GM15510 (cell line): ENCODE data around the gene SLC9A8.

Experiments
- POLR2A ChIP-seq: IDR thresholded peaks from 3 replicates; pipeline ENCODE4 v1.6.1; 2011; ENCODE audit warnings: borderline replicate concordance; ENCODE audit not compliant: insufficient read length; ENCODE audit errors: extremely low read depth

SLC9A8 gene

GRCh38 chr20:49870261-49870660 is 57.6 kb downstream of the SLC9A8 start:
- TF ChIP-seq POLR2A = no peak

- no peak for TF ChIP-seq POLR2A
Measured at GRCh38 chr20:49871391-49871948, 58.8 kb downstream of the SLC9A8 start.

GRCh38 chr20:49872056-49872455 is 59.4 kb downstream of the SLC9A8 start:
- no peak for TF ChIP-seq POLR2A

GRCh38 chr20:49874696-49875095 is 62.1 kb downstream of the SLC9A8 start:
- TF ChIP-seq POLR2A = no peak

- TF ChIP-seq POLR2A = no peak
Measured at GRCh38 chr20:49877386-49877921, 64.8 kb downstream of the SLC9A8 start.

GRCh38 chr20:49878977-49879376 is 66.3 kb downstream of the SLC9A8 start:
- TF ChIP-seq POLR2A = no peak

GRCh38 chr20:49880177-49880576 is 67.5 kb downstream of the SLC9A8 start:
- TF ChIP-seq POLR2A = no peak

- TF ChIP-seq POLR2A = no peak
Measured at GRCh38 chr20:49880724-49881445, 68.3 kb downstream of the SLC9A8 start.

GRCh38 chr20:49882171-49882970 is 69.7 kb downstream of the SLC9A8 start:
- TF ChIP-seq POLR2A = no peak

- no peak for TF ChIP-seq POLR2A
Measured at GRCh38 chr20:49883246-49883802, 70.7 kb downstream of the SLC9A8 start.

GRCh38 chr20:49885558-49886332 is 73.1 kb downstream of the SLC9A8 start:
- no peak for TF ChIP-seq POLR2A

GRCh38 chr20:49886571-49887213 is 74.1 kb downstream of the SLC9A8 start:
- no peak for TF ChIP-seq POLR2A

- TF ChIP-seq POLR2A = no peak
Measured at GRCh38 chr20:49887251-49888211, 74.9 kb downstream of the SLC9A8 start.
